ENCODE results near the gene PTK7.

Gene PTK7

DNA sequence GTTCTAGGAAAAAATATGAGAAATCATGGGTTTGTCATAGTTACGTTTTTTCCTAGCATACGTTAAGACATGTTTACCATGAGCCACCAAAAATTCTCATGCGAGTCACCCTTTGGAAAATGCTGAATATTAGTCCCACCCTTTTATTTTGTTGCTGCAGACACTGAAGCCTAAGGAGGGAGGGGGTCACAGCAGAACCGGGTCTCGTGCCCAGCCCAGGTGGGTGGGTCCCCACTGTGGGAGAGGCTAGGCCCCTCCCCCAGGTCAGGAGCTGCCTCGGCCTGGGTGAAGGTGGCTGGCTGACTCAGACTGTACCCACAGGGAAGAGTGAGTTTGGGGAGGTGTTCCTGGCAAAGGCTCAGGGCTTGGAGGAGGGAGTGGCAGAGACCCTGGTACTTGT, 68.8 kb downstream of the PTK7 start:
- no peak for DNase-seq (ENCODE audit: extremely low read depth in 1 of 2, low read depth in 1 of 2)

DNA sequence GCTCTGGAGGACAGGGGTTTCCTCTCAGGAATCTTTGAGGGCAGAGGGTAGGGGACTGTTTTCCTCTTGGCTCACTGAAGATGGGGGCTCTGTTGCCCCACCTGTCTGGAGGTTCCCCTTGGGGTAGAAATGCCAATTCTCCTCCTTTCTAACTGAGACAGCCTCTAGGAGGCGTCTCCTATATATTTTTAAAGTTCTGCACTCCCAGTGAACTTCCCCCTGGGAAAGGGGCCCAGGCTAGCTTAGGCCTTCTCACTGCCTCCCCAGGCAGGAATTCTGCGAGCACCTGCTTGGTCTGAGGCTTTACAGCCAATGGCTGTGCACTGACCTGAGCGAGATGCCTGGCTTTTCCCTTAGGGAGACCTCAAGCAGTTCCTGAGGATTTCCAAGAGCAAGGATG, 70.1 kb downstream of the PTK7 start:
- no peak for DNase-seq (ENCODE audit: extremely low read depth in 1 of 2, low read depth in 1 of 2)

DNA sequence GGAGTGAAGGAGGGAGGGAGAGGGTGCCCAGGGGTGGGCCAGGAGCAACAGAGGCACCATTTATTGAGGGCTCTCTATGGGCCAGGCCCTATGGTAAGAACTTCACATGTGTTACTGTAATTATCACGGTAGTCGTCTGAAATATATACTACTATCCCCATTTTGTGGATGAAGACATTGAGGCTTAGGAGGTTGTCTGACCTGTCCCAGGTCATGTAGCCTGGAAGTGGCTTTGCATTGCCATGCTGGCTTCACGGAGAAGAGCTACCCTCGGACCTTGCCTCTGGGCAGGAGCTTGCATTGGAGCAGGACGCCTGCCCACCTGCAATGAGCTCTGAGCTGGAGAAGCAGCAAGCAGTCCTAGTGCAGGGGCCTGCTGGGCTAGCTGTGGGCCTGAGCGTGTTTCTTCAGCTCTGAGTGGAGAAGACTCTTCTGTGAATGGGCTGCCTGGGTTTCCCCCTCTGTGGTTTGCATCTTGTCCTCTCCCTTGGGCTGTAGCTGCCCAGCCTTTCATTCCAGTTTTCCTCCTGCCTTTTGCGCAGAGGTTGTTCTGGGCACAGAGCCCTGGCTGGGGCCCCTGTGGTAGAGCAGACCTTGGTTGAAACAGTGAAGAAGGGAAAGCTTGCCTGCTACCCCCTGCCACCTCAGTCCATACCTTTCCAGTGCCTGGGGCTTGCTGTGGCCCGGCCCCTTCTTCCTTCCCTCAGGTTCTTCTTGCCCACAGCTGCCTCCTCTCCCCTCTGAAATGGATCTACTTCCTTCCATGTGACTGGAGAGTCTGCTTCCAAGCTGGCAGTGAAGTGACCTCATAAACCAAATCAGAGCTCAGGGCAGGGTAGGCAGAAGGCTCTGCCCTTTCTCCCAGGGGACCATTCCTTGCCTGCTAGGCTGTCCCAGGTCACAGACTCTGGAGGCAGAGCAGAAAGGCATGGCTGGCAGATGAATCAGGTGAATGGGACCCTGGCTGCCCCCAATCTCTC, 70.9 kb downstream of the PTK7 start:
- DNase-seq (ENCODE audit: extremely low read depth in 1 of 2, low read depth in 1 of 2), result no peak

DNA sequence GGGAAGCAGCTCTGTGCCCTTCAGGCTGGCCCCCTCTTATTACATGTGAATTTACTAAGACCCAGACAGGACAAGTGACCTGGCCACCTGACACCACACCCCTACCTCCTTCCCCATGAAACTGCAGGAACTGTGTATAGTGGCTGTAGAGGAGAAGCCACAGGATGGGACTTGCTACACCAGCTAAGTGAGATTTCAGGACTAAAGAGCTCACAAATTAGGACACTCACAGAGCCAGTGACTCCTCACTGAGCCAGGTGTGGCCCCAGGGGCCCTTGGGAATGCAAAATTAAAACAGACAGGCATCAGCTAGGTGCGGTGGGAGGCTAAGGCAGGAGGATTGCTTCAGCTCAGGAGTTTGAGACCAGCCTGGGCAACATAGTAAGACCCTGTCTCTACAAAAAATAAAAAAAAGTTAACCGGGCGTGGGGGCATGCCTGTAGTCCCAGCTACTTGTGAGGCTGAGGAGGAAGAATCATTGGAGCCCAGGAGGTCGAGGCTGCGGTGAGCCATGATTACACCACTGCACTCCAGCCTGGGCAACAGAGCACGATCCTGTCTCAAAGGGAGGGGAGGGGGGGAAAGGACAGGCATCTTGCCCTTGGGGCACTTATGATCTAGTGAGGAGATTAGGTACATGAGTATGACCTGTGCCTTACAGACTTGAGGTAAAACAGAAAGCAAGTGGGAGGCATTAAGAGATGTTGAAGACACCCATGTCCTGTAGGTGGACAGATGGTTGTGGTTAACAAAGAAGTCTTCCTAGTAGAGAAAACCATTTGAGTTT, 71.8 kb downstream of the PTK7 start:
- no peak for DNase-seq (ENCODE audit: extremely low read depth in 1 of 2, low read depth in 1 of 2)

DNA sequence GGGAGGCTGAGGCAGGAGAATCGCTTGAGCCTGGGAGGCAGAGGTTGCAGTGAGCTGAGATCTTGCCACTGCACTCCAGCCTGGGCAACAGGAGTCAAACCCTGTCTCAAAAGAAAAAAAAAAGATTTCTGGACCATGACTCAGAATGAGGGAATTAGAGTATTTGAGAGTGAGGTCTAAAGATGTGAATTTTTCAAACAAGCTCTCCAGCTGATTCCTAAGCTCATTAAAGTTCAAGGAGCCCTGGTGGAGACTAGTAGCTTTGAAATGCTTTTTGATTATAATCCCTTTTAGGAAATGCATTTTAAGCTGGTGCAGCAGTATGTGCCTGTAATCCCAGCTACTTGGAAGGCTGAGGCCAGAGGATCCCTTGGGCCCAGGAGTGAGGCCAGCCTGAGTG, 73.2 kb downstream of the PTK7 start:
- no peak for DNase-seq (ENCODE audit: extremely low read depth in 1 of 2, low read depth in 1 of 2)

DNA sequence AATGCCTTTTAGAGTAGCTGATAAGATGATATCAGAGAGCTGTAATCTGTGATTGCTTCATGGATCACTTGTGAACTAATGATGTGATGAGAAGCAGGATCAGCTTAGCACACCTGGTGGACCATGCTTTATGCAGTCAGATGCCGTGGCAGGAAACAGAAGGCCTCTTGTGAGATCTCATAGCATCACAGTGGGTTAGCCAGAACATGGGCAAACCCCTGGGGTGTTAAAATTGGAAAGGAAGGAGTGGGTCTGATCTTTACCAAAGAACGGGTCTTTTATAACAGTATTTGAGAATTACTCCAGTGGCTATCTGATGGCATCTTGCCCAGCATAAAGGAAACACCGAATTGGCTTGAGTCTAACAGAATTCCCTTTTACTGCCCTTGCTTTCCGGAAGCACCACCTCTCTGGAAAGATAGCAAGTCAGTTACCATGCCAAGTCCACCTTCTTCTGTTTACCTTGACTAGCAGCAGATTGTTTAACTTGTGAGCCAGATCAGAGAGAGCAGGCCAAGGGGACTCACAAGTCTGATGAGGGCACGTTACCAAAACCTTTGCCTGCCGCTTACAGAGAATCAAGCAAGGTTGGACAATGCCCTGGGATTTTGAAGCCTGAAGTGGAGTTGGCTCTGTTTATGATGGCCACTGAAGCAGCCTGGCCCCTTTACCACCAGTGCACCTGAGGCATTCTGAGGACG, 74.1 kb downstream of the PTK7 start:
- DNase-seq (ENCODE audit: extremely low read depth in 1 of 2, low read depth in 1 of 2), result no peak

DNA sequence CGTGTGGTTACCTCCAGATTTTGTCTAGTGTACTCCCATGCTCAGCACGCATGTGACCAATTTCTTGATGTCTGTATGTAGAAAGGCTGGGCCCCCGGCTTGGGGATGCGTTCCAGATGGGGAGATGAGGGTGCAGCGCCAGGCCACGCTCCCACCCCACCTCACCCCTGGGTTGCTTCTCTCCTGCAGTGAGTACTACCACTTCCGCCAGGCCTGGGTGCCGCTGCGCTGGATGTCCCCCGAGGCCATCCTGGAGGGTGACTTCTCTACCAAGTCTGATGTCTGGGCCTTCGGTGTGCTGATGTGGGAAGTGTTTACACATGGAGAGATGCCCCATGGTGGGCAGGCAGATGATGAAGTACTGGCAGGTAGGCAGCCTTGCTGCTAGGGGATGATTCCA, 83.5 kb downstream of the PTK7 start:
- no peak for DNase-seq (ENCODE audit: extremely low read depth in 1 of 2, low read depth in 1 of 2)

DNA sequence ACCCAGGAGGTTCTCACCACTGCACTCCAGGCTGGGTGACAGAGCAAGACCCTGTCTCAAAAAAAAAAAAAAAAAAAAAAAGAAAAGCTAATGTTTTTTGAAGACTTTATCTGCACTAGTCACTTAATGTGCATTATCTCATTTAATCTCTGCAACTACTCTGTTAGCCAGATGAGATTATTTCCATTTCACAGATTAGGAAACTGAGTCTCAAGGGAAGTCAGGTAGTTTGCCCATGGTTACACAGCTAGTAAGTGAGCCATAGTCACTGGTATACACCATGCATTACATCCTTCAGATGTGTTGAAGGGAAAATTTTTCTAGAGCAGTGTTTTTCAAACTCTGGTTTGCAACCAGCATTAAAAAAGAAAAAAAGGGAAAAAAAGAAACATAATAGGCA, 87.8 kb downstream of the PTK7 start:
- no peak for DNase-seq (ENCODE audit: extremely low read depth in 1 of 2, low read depth in 1 of 2)

DNA sequence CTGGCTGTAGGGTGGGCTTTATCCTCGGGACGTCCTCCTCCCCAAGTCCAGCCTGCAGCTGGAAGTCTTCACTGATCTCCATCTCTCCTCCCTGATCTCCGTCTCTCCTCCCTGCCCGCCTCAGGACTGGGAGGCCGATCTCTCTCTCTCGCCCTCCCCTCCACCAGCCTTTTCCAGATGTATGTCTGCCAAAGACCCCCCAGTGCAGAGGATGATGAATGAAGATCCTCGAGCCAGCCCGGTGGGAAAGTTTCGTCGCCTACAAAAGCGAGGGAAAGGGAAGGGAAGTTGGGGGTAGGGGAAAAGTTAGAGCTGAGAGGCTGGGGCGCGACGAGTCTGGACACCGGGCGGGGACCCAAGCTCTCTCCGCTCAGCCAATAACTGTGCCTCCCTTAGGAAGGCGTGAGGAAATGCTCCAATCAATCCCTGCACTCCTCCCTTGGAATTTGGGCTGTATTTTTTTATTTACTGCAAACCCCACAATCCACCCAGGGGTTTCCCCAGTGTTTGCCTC, 94.4 kb downstream of the PTK7 start:
- DNase-seq (ENCODE audit: extremely low read depth in 1 of 2, low read depth in 1 of 2), result no peak

DNA sequence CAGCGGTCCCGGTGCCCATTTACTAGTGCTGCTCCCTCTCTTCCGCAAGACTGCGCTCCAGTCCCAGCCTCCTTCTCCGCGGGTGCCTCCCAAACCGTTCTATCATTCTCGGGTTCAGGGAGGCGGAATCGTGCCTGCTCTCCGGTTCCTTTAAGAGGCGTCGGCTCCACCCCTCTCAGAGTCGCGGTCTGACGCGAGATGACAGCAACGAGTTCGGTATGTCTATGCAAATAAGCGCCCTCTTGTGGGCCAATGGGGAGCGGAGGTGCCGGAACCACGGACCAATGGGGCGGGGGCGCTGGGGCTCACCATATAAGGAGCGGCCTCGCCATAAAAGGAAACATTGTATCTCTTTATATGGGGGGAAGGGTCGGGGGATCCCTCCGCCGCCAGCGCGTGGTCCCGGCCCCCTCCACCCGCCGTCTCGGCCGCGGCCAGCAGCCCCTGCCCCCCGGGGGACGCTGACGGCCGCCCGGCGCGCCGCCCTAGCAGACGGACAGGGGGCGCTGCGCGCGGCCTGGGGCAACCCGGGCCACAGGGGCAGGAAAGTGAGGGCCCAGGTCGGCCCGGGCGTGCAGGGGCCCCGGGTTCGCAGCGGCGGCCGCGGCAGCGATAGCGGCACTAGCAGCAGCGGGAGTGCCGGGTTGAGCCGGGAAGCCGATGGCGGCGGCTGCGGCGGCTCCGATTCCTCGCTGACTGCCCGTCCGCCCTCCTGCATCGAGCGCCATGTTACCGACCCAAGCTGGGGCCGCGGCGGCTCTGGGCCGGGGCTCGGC, 95.0 kb downstream of the PTK7 start, which contains the start of gene SRF:
Gene SRF (plus strand): TSS at position 339 of the 776 bp plus-strand sequence. CDS start 388 bp downstream, at position 727.
- peak; percentile 95 to 99 for DNase-seq (ENCODE audit: extremely low read depth in 1 of 2, low read depth in 1 of 2)

DNA sequence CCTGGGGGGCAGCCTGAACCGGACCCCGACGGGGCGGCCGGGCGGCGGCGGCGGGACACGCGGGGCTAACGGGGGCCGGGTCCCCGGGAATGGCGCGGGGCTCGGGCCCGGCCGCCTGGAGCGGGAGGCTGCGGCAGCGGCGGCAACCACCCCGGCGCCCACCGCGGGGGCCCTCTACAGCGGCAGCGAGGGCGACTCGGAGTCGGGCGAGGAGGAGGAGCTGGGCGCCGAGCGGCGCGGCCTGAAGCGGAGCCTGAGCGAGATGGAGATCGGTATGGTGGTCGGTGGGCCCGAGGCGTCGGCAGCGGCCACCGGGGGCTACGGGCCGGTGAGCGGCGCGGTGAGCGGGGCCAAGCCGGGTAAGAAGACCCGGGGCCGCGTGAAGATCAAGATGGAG, 95.6 kb downstream of the PTK7 start:
- DNase-seq (ENCODE audit: extremely low read depth in 1 of 2, low read depth in 1 of 2), result no peak

DNA sequence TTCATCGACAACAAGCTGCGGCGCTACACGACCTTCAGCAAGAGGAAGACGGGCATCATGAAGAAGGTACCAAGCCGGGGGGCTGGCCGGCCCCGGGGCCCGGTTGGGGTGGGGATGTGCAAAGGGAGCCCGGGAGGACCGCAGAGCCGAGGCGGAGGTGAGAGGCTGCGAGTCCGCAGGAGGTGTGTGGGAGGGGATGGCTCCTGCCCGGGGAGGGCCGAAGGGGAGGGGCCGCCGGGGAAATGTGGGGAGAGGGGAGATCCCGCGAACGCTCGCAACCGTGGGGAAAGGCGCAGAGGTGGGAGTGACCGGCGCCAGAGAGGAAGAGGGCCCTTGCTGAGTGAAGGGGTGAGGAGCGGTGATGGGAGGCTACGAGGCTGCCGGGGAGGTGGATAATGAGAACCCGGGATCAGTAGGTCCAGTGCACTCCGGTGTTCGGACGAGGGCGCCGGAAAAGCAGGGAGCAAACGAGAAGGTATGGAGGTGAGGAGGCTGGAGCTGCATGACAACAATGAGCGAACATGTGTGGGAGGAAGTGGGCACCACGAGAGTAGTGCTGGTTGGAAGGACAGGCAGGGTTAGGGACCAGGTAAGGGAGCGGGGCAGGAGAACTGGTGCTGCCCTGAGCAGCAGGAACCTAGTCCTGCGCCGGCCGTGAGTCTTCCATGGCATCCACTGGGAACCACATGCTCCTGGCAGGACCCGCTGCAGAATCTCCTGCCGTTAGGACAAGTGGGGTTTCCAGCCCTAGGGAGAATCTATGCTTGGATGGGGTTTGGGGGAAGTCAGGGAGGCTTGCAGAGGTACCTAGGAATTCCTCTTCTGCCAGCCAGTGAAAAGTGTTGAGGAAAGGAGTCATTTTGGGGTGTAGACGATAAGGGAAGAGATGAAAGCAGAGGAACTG, 96.2 kb downstream of the PTK7 start:
- peak in 1 of 2 donors; percentile 30 for DNase-seq (ENCODE audit: extremely low read depth in 1 of 2, low read depth in 1 of 2)

DNA sequence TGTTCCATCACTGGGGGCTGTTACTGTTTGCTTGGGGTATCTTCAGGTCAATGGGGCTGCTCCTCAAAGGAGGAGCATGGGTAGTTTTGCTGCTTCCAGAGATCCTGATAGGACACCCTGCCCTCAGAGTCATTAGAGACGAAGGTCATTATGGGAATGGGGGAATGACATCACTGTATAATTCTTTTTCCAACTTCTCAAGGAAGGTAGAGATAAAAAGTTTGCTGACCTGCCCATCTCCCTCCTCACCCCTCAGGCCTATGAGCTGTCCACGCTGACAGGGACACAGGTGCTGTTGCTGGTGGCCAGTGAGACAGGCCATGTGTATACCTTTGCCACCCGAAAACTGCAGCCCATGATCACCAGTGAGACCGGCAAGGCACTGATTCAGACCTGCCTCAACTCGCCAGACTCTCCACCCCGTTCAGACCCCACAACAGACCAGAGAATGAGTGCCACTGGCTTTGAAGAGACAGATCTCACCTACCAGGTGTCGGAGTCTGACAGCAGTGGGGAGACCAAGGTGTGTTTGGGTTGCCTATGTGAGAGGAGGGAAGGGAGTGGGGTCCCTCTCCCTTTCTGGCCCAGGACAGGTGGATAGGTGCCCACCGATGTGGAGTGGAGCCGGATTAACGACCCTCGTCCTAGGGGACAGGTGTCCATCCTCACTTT, 97.6 kb downstream of the PTK7 start:
- no peak for DNase-seq (ENCODE audit: extremely low read depth in 1 of 2, low read depth in 1 of 2)

DNA sequence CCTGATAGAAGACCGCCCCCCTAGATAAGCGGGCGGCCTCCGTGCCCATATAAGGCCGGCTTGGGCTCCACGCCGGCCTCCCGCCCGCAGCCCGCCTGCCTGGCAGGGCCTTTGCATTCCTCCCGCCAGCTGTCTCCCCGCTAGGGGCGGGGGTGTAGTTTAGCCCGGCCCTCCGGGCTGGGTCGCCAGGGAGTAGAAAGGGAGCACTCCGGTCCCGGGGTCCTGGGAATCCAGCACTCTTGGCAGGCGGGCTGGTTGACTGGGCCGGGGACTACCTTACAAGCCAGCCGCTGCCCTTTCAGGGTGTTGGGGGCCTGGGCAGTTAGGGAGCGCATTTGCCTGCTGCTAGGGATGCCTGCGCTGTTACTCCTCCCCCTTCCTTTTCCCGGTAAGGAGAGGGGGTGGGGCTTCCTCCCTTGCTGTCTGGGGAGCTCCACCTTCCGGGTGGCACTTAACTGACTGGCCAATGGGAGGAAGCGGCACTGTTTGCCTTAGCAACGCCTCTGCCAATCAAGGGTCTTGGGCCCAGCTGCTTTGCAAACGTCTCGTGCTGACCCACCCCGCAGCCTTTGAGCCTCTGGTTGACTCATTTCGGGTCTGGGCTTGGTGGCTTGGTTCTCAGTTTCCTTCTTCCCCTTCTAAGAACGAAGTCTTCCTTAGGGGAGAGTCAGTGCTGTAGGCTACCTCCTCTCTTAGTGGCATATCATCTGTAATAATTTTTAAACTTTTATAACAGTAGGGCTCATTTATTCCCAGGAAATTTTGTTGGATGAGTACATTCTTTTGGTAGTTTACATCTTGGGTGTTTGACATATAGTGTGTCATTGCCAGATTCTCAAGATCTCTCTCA, 98.4 kb downstream of the PTK7 start:
- DNase-seq (ENCODE audit: extremely low read depth in 1 of 2, low read depth in 1 of 2), result peak; percentile 90 to 99

DNA sequence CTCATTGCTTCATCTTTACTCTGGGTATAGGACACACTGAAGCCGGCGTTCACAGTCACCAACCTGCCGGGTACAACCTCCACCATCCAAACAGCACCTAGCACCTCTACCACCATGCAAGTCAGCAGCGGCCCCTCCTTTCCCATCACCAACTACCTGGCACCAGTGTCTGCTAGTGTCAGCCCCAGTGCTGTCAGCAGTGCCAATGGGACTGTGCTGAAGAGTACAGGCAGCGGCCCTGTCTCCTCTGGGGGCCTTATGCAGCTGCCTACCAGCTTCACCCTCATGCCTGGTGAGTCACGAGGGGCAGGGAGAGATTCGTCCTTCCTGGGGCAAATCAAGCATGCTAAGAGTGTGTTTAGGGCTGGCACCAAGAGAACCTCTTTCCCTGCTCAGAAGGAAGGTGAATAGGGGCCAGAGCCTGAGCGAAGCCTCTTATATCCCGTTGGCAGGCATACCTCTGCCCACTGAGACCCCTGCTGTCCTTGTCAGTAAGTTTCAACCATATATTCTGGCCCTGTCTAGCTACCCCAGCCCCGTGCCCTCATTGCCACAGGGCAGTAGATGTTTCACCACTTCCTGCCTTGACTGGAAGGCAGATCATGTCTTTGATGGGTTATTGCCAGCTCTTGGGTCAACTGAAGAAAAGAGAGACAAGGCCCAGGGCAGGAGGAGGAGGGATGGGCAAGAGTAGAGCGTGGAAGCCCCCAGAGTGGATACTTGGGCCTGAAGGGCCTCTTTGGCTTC, 99.7 kb downstream of the PTK7 start:
- DNase-seq (ENCODE audit: extremely low read depth in 1 of 2, low read depth in 1 of 2), result no peak

DNA sequence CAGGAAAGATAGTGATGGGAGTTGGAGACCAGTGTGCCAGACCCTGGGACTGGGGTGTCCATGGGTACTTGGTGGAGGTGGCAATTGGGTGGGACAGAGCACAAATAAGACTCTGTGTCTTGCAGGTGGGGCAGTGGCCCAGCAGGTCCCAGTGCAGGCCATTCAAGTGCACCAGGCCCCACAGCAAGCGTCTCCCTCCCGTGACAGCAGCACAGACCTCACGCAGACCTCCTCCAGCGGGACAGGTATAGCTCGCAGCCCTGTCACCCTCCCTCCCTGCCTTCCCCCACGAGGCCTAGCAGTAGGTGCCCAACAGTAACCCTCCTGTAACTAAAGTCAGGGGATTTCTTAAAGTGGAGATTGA, 100.3 kb downstream of the PTK7 start:
- DNase-seq (ENCODE audit: extremely low read depth in 1 of 2, low read depth in 1 of 2), result no peak

DNA sequence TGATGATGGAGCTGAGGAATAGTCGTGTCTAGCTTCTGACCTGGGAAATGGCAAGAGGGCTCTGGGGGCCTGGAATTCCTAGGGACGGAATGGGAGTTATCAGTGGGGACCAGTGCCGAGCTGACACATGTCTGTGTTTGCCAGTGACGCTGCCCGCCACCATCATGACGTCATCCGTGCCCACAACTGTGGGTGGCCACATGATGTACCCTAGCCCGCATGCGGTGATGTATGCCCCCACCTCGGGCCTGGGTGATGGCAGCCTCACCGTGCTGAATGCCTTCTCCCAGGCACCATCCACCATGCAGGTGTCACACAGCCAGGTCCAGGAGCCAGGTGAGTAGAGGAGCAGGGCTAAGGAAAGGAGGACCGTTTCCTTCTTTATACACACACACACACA, 102.0 kb downstream of the PTK7 start:
- DNase-seq (ENCODE audit: extremely low read depth in 1 of 2, low read depth in 1 of 2), result no peak
